Esophagus muscularis mucosa (tissue), 4 donors: Measurements from ENCODE around the gene PLXNA4.

Experiments
- CTCF ChIP-seq, 3 experiments: fragments of 200-600 bp in 2 of 3; fragments of 450-650 bp in 1 of 3; sonication (generic) in 2 of 3; IDR thresholded peaks; one replicate each; pipeline ENCODE4 v1.5.1; 2017 to 2019; ENCODE audit warnings: antibody characterized with exemption in 3 of 3, mild to moderate bottlenecking in 2 of 3, moderate library complexity in 1 of 3
- EP300 ChIP-seq: sonication (generic); formaldehyde crosslinking; IDR thresholded peaks from one replicate; pipeline ENCODE4 v1.6.1; 2017; ENCODE audit warnings: antibody characterized with exemption
- POLR2A ChIP-seq: fragments of 450-650 bp; IDR thresholded peaks from one replicate; pipeline ENCODE4 v1.6.1; 2017; ENCODE audit warnings: antibody characterized with exemption, moderate library complexity, mild to moderate bottlenecking, low read depth

GRCh38 chr7:132446260-132446659 is 130.0 kb downstream of the PLXNA4 start:
- no peak for TF ChIP-seq EP300
- TF ChIP-seq CTCF (IDR thresholded peaks at IDR 0.05), result no peak
- TF ChIP-seq POLR2A, result no peak
